Stimulated activated CD8-positive, alpha-beta memory T cell treated with anti-CD3 and anti-CD28 coated beads, Interleukin-12 subunit alpha, Interleukin-12 subunit beta, amount 100 ng/mL, for 1 hour (primary cell): Measurements from ENCODE around the gene SLC25A24.
"Not testable (repeated sequence)": the region's sequence is repeated elsewhere in the genome, so short reads cannot be mapped to it uniquely, and the experiment has no call there.

Experiments
- DNase-seq: peaks from one replicate; pipeline ENCODE4 v3.0.0-alpha.2; 2020; ENCODE audit warnings: low read depth

Gene SLC25A24

DNA sequence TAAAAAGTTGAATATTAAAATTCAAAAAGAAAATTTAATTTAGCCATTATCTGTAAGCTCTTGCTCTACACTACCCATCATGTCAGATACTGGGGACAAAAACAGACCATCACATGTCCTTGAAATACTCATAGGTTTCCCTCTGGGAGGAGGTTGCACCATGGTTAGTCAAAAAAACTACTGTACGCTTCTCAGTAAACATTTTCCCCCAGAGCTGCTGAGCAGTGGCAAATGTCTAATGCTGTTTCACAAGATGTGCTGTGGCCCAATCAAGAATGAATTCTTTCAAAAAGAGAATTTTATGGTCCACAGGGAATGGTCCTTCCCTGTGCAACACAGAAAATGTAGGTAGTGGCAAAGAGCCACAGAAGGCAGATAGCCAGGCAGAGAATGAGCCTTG lies 6.1 kb downstream of the SLC25A24 start:
- DNase-seq, result no peak

DNA sequence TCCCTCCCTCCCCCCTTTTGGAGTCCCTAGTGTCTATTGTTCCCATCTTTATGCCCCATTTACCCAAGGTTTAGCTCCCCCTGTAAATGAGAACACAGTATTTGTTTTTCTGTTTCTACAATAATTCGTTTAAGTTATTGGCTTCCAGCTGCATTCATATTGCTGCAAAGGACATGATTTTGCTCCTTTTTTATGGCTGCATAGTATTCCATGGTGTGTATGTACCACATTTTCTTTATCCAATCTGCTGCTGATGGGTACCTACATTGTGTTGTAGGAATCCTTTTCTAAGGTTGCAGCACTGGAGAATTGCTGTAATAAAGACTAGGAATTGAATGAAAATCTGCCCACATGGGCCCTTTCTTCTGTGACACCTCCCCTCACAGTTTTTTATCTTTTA lies 6.8 kb downstream of the SLC25A24 start:
- no peak for DNase-seq

DNA sequence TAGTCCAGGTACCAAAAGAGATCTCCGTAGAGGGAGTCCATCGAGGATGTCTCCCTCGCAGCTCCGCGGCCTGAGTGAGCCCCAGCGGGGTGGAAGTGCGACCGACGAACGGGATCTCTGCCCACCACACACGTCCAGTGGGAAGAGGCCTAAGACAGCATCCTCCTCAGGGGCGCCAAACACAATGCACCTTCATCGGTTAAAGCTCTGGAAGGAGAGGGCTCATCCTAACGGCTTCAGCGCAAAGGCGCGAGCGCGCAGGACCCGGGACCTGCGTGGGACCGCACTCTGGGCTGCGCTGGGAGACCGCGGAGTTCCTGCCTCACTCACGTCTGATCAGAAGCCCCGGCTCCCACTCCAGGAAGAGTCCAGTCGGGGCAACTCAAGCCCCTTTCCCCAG lies 7.6 kb downstream of the SLC25A24 start:
- no peak for DNase-seq

DNA sequence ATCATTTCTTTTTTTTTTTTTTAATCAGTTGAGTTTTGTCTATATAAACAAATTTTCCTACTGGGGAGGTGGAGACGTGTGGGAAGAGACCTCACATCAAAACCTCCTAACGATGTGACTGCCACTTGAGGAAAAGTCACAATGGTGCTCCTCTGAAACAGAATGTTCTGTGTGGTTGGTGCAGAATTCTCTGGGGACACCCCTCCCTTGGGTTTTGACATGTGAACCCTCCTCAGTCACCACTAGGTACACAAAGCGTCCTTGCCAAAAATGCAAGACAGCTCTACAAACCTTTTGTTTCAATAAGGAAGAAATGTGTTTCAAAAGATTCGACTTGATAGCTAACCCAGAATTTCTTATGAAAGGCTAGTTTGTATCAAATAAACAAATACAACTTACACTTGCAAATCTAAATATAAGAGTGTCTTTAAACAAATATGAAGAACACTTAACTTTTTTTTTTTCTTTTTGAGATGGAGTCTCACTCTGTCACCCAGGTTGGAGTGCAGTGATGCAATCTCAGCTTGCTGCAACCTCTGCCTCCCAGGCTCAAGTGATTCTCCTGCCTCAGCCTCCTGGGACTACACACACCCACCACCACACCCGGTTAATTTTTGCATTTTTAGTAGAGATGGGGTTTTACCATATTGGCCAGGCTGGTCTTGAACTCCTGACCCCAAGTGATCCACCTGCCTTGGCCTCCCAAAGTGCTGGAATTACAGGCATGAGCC lies 9.3 kb downstream of the SLC25A24 start:
- DNase-seq, result no peak

DNA sequence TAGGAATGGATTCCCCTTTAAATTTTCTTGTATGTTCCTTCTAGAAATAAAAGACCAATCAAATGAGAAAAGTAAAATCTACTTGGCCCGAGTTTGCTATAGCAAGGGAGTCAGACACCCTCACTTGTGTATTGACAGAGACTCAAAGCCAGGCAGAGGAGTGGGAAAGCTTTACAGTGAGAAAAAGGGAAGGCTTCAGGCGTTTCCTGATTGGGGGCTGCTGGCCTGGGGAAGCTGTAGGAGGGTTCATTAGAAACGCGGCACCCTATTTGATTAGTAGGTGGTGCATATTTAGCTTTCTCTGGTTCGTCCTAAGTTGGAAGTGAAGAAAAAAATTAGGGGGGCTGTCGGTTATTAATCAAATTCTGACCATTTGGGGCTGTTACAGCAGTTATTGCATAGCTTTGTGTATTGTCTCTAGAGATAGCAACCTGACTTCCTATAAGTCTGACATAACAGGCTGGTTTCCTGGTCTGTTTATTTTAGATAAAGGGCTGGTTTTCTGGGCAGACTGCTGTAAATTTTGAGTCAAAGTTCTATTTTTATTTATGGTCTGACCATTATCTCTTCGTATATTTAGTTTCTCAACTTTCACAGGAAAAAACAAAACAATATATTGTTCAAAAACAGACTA lies 10.0 kb downstream of the SLC25A24 start:
- DNase-seq, result no peak

DNA sequence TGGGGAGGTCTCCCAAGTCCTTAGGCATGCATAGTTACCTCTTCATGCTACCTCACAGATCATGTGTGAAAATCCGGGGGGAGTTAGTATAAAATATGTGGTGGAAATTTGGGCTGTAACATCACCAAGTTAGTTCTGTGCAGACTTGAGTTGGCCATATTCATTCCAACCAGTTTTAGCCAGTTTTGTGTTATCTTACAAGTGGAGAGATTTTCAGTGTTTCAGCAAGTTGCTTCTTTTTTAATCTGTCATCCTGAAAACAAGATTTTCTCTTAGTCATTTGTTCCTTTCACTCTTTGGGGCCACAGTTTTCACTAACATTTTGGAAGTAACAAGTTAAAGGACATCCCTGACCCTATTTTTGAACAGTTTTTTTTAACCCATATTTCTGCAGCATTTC lies 11.3 kb downstream of the SLC25A24 start:
- no peak for DNase-seq

DNA sequence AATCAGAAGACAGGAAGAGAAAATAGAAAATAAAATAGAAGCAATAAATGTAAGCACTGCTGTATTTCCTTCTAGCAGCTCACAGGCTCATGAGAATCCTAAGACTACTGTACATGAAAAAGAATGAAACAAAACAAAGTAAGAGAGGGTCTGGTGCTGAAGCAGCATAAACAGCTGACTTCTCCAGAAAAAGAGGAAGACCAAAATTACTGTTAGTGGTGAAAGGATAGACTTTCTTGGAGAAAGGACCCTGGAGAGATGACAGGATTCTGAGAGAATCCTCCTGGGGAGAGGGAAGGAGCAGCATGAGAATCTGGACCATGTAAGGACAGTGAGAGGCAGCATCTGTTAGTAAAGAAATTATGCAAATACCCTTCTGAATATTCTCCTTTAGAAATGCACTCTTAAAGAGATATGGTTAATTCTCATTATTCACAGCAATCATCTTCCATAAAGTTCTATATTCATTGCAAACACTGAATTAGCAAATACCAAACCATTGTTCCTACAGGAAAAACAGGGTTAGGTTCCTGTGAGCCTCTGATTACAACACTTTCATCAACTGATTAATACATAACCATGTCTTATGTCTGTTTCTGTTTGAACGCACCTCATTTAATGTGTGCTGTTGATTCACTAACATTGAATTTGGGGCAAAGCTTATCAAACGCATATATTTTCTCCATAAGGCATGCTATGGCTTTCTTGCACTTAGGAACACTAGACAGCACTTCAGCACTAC lies 17.0 kb downstream of the SLC25A24 start:
- no peak for DNase-seq

DNA sequence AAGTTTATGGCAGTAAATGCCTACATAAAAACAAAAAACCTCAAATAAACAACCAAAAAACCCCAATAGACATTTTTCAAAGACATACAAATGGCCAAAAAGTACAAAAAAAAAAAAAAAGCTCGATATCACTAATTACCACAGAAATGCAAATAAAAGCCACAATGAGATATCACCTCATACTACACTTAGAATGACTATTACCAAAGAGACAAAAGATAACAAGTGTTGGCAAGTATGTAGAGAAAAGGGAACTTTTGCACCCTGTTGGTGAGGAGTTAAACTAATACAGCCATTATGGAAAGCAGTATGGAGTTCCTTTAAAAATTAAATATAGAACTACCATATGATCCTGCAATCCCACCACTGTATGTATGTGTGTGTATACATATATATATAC lies 21.1 kb downstream of the SLC25A24 start:
- no peak for DNase-seq

DNA sequence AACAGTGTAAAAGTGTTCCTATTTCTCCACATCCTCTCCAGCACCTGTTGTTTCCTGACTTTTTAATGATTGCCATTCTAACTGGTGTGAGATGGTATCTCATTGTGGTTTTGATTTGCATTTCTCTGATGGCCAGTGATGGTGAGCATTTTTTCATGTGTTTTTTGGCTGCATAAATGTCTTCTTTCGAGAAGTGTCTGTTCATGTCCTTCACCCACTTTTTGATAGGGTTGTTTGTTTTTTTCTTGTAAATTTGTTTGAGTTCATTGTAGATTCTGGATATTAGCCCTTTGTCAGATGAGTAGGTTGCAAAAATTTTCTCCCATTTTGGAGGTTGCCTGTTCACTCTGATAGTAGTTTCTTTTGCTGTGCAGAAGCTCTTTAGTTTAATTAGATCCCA lies 37.7 kb downstream of the SLC25A24 start:
- DNase-seq, result not testable (repeated sequence)

DNA sequence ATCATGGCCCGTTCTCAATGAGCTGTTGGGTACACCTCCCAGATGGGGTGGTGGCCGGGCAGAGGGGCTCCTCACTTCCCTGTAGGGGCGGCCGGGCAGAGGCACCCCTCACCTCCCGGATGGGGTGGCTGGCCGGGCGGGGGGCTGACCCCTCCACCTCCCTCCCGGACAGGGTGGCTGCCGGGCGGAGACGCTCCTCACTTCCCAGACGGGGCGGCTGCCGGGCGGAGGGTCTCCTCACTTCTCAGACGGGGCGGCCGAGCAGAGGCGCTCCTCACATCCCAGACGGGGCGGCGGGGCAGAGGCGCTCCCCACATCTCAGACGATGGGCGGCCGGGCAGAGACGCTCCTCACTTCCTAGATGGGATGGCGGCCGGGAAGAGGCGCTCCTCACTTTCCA lies 40.2 kb downstream of the SLC25A24 start:
- not testable (repeated sequence) for DNase-seq

DNA sequence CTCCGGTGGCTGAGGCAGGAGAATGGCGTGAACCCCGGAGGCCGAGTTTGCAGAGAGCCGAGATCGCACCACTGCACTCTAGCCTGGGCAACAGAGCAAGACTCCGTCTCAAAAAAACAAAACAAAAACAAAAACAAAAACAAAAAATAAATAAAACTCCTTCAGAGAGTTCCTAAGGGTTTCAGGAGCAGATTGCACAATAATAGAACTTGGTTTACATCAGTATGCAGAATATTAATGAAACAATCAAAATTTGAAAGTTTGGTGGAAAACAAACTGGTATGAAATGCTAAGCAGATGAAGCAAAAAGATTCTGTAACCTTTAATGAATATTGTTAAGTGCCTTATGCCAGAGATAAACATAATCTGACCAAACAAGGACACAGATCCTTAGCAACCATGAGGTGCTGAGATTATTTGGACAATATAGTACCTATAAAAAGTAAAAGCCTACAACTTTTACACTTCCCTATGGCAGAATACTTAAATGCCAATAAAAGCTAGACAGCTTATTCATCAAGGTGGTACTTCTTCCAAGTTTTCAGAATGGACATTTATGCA lies 41.2 kb downstream of the SLC25A24 start:
- no peak for DNase-seq

DNA sequence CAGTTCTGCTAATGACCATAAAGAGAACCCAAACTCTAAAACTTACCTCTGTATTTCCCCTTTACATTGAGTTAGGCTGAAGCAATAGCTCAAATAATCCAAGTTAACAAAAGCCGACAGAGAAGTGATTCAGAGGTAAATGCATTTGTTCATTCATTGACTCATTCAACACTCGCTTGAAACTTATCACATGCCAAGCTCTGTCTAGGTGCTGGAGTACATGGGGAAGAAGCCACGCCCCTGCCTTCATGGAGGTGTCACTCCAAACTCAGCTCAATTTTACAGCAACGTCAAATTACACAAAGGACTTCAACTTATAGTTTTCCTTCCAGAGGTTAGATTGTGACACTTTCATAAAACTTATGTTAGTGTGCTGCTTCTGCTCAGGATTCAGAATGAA lies 45.8 kb downstream of the SLC25A24 start:
- DNase-seq, result no peak

DNA sequence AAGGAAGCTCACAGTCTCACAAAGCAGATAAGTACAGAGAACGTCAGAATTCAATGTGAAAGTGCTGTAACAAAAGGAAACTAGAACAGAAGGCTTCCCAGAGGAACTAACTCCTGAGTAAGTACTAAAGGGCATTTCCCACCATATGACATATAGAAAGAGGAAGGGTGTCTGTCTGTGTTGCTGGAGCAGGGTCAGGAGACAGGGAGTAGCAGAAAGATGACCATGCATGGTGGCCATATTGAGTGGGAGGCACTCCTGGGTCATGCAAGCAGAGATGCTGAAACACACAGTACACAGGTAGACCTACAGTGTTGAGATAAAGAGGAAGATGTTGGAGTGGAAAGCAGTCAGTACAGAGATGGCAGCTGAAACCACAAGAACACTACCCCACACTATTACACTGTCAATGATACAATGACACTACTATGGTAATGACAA lies 47.3 kb downstream of the SLC25A24 start:
- no peak for DNase-seq

DNA sequence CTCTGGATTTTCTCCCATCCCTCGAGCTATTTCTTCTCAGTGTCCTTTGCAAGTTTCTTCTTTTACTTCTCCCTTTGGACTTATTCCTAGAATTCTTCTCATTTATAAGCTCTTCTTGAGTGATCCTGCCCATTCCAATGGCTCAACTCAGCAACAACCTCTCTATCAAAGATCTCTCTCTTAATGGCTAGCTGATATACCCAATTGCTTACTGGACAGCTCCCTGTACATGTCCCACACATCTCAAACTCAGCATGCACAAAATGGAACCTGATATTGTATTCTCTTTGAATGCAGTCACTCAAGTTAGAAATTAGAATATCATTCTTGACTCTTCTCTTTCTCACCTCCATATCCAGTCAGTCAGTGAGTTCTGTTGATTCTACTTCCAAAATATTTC lies 48.6 kb downstream of the SLC25A24 start:
- DNase-seq, result no peak

DNA sequence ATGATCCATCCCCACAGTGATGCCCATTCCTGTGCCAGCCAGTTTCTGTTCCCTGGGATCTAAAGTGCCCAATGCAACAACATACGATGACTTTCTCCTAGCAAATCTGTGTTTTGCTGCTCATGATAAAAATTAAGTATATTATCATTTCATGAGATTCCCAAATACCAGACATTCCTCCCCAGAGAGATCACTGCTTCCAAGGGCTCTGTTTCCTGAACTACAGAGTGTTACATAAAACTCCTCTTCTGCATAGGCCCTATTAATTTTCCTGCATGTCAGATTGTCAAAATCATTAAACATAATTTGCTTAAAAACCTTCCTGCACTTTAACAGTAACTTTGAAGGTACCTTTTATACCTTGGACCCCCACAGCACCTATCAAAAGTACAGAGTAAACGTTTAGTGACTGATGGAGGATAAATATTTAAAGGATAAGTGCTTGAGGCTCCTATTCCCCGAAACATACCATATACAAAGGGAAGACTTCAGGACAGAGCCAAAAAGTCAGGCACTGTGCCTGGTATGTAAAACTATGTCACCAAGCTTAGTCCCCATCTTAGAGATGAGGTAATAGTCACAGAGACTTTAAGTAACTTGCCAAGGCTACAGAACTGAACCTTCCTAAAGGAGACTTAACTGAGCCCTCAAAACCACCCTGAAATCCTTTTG lies 50.2 kb downstream of the SLC25A24 start:
- DNase-seq, result no peak

DNA sequence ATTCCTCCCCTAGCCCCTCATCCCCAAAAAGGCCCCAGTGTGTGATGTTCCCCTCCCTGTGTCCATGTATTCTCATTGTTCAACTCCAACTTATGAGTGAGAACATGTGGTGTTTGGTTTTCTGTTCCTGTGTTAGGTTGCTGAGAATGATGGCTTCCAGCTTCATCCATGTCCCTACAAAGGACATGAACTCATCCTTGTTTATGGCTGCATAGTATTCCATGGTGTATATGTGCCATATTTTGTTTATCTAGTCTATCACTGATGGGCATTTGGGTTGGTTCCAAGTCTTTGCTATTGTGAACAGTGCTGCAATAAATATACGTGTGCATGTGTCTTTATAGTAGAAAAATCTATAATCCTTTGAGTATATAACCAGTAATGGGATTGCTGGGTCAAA lies 55.6 kb downstream of the SLC25A24 start:
- not testable (repeated sequence) for DNase-seq

DNA sequence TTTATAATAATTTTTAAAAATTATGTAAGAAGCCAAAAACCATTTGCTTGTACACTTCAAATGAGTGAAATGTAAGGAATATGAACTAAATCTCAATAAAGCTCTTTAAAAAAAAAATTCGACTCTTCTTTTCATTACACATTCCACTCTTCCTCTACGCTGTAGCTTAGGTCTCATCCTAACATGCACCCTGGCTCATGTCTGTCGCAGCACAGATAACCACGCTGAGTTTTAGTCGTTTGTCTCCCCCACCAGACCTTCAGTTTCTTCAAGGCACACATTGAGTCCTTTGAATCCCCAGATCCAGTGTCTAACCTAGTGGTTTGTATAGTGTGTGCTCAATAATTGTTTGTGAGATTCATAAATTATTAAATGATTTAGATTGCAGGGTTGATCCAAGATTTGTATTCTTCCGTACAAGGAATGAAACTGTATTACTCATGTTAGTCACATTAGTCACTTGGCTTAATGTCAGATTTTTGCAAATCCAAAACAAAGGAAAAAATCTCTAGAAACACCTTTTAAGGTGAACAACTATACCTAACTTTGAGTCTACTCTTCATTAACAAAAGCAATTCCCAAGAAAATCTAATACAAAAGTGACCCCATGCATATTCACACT lies 57.3 kb downstream of the SLC25A24 start:
- DNase-seq, result no peak

DNA sequence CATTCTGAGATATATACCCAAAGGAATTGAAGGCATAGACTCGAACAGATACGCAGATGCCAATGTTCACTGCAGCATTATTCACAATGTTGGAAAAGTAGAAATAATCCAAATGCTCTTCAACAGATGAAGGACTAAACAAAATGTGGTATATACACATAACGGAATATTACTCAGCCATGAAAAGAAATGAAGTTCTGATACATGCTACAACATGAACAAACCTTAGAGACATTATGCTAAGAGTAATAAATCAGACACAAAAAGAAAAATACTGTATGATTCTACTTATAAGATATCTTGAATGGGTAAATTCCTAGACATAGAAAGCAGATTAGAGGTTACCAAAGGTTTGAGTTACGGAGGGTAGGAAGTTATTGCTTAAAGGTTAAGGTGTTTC lies 57.9 kb downstream of the SLC25A24 start:
- no peak for DNase-seq

DNA sequence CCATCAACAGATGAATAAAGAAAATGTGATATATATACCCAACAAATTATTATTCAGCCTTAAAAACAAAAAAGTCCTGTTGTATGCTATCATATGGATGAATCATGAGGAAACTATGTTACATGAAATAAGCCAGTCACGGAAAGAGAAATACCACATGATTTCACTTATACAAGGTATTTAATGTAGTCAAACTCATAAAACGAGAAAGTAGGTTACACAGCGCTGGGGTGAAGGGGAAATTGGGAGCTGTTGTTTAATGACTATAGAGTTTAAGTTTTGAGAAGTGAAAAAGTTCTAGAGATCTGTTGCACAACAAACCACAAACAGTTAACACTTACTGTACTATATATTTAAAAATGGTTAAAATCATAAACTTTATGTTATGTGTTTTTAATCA lies 58.5 kb downstream of the SLC25A24 start:
- no peak for DNase-seq

DNA sequence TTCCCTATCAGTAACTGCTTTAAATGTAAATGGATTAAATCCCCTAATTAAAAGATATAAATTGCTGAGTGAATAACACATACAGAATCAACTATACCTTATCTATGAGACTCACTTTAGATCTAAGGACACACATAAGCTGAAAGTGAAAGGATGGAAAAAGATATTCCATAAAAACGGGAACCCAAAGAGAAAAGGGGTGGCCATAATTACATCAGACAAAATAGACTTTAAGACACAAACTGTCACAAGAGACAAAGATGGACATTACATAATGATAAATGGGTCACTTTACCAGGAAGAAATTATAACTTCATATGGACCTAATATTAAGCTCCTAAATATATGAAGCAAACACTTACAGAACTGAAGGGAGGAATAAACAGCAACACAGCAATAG lies 59.2 kb downstream of the SLC25A24 start:
- DNase-seq, result no peak

DNA sequence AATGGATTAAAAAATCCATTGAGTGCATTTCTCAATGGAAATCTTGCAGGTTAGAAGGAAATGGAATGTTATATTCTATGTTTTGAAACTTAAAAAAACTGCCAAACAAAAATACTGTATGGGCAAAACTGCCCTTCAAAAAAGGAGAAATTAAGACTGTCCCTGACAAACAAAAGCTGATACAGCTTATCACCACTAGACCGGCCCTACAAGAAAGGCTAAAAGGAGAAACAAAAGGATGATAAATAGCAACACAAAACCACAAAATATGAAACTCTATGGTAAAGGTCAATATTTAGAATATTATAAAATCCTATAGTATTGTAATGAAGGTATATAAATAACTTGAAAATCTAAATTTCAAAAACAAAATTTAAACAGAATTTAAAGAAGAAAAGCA lies 60.0 kb downstream of the SLC25A24 start:
- no peak for DNase-seq

DNA sequence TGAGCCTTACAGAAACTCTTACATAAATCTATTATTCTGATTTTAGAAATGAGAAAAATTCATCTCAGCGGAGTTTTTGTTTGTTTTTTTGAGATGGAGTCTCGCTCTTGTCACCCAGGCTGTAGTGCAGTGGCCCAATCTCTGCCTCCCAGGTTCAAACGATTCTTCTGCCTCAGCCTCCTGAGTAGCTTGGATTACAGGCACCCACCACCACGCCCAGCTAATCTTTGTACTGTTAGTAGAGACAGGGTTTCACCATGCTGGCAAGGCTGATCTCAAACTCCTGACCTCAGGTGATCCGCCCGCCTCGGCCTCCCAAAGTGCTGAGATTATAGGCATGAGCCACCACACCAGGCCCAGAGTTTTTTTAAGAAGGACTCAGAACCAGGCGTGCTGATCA lies 60.6 kb downstream of the SLC25A24 start:
- DNase-seq, result not testable (repeated sequence)
